Epithelial cell of proximal tubule (primary cell): Measurements from ENCODE around the gene MPG. TPM values are rescaled to one million over a fixed set of nuclear protein-coding genes. Genes with fewer than 3 reads are reported as not detected.
A peak's percentile ranks its signal among the peaks of the same experiment; 100 is the strongest.

Experiments
- DNase-seq: peaks from one replicate; pipeline ENCODE4 v3.0.0-alpha.2; 2011; ENCODE audit warnings: low read depth
- H3K4me3 ChIP-seq: 2 replicates; pipeline ENCODE4 v1.5.1; 2011; ENCODE audit warnings: low read depth, mild to moderate bottlenecking, low read length
- CTCF ChIP-seq: conservative IDR thresholded peaks from 2 replicates; pipeline ENCODE4 v1.5.1; 2012; ENCODE audit warnings: low read depth, mild to moderate bottlenecking, low read length
- total RNA-seq: library from RNA; depleted of rRNA; stranded (reverse); fragments of >200 nt; gene quantifications from 2 replicates; pipeline ENCODE4 v1.2.3, GENCODE V29; 2015

MPG gene
- total RNA-seq, 1 donor from 2014 or later, result 92.8 TPM

- H3K4me3 ChIP-seq, result no peak overlapping the region
- no peak for TF ChIP-seq CTCF
- DNase-seq, result no peak
Observed at GRCh38 chr16:75580-76501, 2.2 kb upstream of the MPG start.

GRCh38 chr16:76535-77272 lies 1.3 kb upstream of the MPG start:
- no peak for TF ChIP-seq CTCF
- peak overlapping the region; percentile 71 for H3K4me3 ChIP-seq
- DNase-seq, result no peak

GRCh38 chr16:77273-77806 lies 685 bp upstream of the MPG start:
- TF ChIP-seq CTCF, result no peak
- H3K4me3 ChIP-seq, result peak overlapping the region; percentile 71
- no peak for DNase-seq

GRCh38 chr16:78444-79150 lies 572 bp downstream of the MPG start:
- TF ChIP-seq CTCF, result no peak
- DNase-seq, result no peak
- peak overlapping the region; percentile 71 for H3K4me3 ChIP-seq

GRCh38 chr16:79151-80054 lies 1.4 kb downstream of the MPG start:
- peak overlapping the region; percentile 71 for H3K4me3 ChIP-seq

More at GRCh38 chr16:79151-80054, 1.4 kb downstream of the MPG start:
- no peak for TF ChIP-seq CTCF
- DNase-seq, result no peak
